ENCODE measurements around the gene ZNF501. TPM values are rescaled to one million over a fixed set of nuclear protein-coding genes. Genes with fewer than 3 reads are reported as not detected.

Gene ZNF501
- total RNA-seq, 1 donor: 3.5 TPM

Other genes with a start within 250 kb of the ZNF501 start
- 15.6 TPM for gene ZKSCAN7, start 174.4 kb upstream of the ZNF501 start, total RNA-seq
- gene ZNF660, start 144.7 kb upstream of the ZNF501 start, total RNA-seq: 4.8 TPM
- gene ZNF197, start 104.6 kb upstream of the ZNF501 start, total RNA-seq: 10.8 TPM
- 4.8 TPM for gene ZNF35, start 80.9 kb upstream of the ZNF501 start, total RNA-seq
- gene ZNF502, start 17.0 kb upstream of the ZNF501 start, total RNA-seq: 1.3 TPM
- 16.2 TPM for gene KIAA1143, start 32.0 kb downstream of the ZNF501 start, total RNA-seq
- gene KIF15, start 32.2 kb downstream of the ZNF501 start, total RNA-seq: 1.1 TPM
- gene TMEM42, start 132.3 kb downstream of the ZNF501 start, total RNA-seq: 27.5 TPM
- not detected for gene TGM4, start 145.0 kb downstream of the ZNF501 start, total RNA-seq
- gene ZDHHC3, start 246.5 kb downstream of the ZNF501 start, total RNA-seq: 71.1 TPM
- 24.2 TPM for gene EXOSC7, start 246.6 kb downstream of the ZNF501 start, total RNA-seq

All from hematopoietic multipotent progenitor cell (in vitro differentiated cells).